Lower leg skin (tissue), 3 donors: ENCODE data around the gene GPC5.

Experiments used
- POLR2A ChIP-seq, 2 donors: fragments of 450-650 bp; IDR thresholded peaks; one replicate each; pipeline ENCODE4 v1.6.1; 2016 to 2017; ENCODE audit warnings: antibody characterized with exemption in 2 of 2, mild to moderate bottlenecking in 1 of 2, moderate library complexity in 1 of 2
- TF ChIP-seq, protein P1 (sequence below), 3 donors: fragments of 450-650 bp; IDR thresholded peaks; one replicate each; pipeline ENCODE4 v1.5.1; 2016; ENCODE audit warnings: antibody characterized with exemption in 3 of 3, mild to moderate bottlenecking in 3 of 3, moderate library complexity in 2 of 3

DNA sequence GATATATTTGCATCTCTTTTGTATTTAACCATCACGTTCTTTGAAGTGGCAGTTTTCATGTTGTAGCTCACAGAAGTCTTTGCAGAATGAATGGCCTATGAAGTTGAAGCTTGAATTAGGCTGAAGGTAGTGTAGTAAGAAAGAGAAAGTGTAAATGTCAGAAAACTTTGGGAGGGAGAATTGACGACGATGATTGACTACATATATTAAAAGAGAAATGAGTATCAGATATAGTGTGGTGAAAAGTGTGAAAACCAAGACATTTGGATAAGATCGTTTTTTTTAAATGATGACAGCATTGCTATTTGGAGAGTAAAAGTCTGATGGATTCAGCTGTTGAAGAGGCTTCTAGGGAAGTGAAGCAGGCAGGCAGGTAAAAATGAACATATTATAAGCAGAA lies 14.6 kb upstream of the GPC5 start:
- TF ChIP-seq, protein P1, sequence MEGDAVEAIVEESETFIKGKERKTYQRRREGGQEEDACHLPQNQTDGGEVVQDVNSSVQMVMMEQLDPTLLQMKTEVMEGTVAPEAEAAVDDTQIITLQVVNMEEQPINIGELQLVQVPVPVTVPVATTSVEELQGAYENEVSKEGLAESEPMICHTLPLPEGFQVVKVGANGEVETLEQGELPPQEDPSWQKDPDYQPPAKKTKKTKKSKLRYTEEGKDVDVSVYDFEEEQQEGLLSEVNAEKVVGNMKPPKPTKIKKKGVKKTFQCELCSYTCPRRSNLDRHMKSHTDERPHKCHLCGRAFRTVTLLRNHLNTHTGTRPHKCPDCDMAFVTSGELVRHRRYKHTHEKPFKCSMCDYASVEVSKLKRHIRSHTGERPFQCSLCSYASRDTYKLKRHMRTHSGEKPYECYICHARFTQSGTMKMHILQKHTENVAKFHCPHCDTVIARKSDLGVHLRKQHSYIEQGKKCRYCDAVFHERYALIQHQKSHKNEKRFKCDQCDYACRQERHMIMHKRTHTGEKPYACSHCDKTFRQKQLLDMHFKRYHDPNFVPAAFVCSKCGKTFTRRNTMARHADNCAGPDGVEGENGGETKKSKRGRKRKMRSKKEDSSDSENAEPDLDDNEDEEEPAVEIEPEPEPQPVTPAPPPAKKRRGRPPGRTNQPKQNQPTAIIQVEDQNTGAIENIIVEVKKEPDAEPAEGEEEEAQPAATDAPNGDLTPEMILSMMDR (IDR thresholded peaks at IDR 0.05), result no peak
- no peak for TF ChIP-seq POLR2A (IDR thresholded peaks at IDR 0.05)
